Gastroesophageal sphincter (tissue), 3 donors: ENCODE measurements around the gene ANAPC7.

ENCODE experiments used
- CTCF ChIP-seq, 4 experiments: fragments of 200-600 bp in 2 of 4; fragments of 450-650 bp in 2 of 4; sonication (generic) in 1 of 4; IDR thresholded peaks; one replicate each; pipeline ENCODE4 v1.5.1; 2017 to 2019; ENCODE audit warnings: antibody characterized with exemption in 4 of 4, mild to moderate bottlenecking in 2 of 4, moderate library complexity in 2 of 4
- POLR2A ChIP-seq, 2 donors: fragments of 450-650 bp; IDR thresholded peaks; one replicate each; pipeline ENCODE4 v1.6.1; 2017; ENCODE audit warnings: antibody characterized with exemption in 2 of 2, mild to moderate bottlenecking in 2 of 2, moderate library complexity in 1 of 2
- POLR2AphosphoS5 ChIP-seq: sonication (generic); formaldehyde crosslinking; IDR thresholded peaks from one replicate; pipeline ENCODE4 v1.6.1; 2017; ENCODE audit warnings: antibody characterized with exemption

GRCh38 chr12:110366321-110367142 is 37.0 kb downstream of the ANAPC7 start:
- TF ChIP-seq CTCF (IDR thresholded peaks at IDR 0.05) (no peak), POLR2AphosphoS5 (no peak), POLR2A (IDR thresholded peaks at IDR 0.05) (no peak)
